Measurements from ENCODE around the gene LVRN. TPM values are rescaled to one million over a fixed set of nuclear protein-coding genes. Genes with fewer than 3 reads are reported as not detected.

LVRN gene
- total RNA-seq, 1 donor from 2014 or later = 15.9 TPM

GRCh38 chr5:115954144-115954543, 8.1 kb upstream of the LVRN start:
- no peak for DNase-seq (ENCODE audit: low spot score)

GRCh38 chr5:115956957-115957356, 5.3 kb upstream of the LVRN start:
- no peak for DNase-seq (ENCODE audit: low spot score)

DNA sequence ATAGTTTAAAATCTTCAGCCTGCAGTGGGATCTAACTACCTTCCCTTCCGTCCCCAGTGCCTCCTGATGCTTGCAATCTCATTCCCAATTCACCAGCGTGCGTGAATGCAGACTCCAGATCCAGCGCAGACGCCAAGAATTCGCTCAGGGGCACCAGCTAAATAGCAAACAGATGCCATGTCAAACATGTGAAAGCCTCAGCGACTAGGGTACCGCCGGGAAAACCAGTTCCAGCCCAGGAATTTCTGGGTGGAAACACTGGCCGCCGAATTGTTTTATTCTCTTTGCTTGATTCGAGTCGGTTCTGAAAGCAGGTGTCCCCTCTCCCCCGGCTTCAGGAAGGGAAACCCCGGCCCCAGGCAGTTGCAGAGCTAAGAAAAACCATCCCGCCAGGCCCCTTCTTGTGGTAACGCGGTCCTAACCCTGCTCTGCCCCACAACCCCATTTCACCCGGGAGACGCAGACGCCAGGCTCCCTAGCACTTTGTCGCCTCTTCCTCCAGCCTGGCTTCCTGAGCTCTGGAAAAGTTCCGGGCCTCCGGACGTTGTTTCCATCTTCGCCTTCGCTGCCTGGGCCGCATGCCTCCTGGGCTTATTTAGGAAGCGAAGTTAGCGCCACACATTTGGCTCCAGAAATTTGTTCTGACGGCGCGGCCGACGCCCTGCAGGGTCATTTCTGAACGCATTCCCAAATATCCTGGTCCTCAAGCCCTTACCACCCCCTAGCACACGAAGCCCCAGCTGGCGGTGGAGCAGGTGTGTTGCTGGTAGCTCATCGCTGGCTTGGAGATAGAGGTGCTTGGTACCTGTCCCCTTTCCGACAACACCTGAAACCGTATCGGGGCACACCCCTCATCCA, 665 bp upstream of the LVRN start:
- DNase-seq (ENCODE audit: low spot score) = no peak

GRCh38 chr5:115962565-115963402, 509 bp downstream of the LVRN start:
- no peak for DNase-seq (ENCODE audit: low spot score)

GRCh38 chr5:115963566-115963965, 1.3 kb downstream of the LVRN start:
- DNase-seq (ENCODE audit: low spot score) = no peak

- no peak for DNase-seq (ENCODE audit: low spot score)
Measured at GRCh38 chr5:115968770-115969169, 6.5 kb downstream of the LVRN start.

GRCh38 chr5:115977096-115977495, 14.8 kb downstream of the LVRN start:
- DNase-seq (ENCODE audit: low spot score) = no peak

DNA sequence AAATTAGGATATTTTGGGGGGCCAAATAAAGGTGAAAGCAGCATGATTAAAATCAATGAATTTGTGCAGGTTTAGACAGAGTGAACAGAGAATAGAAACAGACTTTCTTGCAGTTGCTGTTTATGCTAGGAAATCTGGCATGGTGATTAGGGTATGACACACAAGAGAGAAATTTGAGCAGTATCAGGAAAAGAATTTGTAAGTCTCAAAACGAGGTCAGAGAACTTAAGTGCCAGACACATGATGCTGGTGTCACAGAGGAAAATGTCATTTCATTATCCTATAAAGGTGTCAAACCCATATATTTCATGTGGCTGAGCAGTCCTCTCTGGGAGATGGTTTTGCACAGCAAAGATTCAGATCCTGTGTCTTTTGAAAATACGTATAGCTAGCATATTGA, 15.7 kb downstream of the LVRN start:
- no peak for DNase-seq (ENCODE audit: low spot score)

- DNase-seq (ENCODE audit: low spot score) = no peak
Measured at GRCh38 chr5:115978779-115979178, 16.5 kb downstream of the LVRN start.

- no peak for DNase-seq (ENCODE audit: low spot score)
Measured at GRCh38 chr5:115979201-115980041, 17.1 kb downstream of the LVRN start.

DNA sequence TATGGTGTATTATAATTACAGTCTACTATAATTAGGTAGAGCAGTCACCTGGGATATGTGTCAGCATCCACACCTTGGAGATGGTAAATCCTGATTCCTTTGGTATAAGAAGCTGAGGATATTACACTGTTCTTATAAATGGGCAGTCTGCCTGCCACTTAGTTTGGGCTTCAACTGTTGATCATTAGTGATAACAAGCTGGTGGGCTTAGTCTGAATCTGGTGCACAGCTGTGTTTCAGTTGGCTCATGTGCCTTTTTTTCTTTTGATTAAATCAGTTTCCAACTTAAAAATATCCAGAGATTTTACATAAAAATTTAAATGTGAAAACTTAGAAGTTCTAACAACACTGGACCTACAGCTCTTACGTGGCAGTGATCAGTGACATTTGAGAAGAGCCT, 21.2 kb downstream of the LVRN start:
- no peak for DNase-seq (ENCODE audit: low spot score)

GRCh38 chr5:115985802-115986757, 23.8 kb downstream of the LVRN start:
- DNase-seq (ENCODE audit: low spot score) = no peak

DNA sequence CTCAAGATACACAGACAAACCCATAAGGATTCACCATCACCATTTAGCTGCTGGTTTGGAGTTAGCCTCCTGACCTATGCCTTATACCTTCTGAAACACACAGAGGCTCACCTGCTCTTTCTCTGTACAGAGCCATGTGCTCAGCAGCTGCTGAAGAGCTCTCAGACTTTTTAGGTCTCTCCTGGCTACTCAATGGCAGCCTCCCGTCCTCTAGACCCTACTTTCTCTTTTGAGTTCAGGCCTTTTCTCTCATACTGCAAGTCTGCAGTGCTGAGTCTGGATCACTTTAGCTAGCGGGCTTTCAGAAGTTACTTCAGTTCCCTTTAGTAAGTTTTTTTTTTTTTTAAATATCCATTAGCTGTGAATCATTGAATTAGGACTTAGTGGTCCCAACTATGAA, 25.7 kb downstream of the LVRN start:
- no peak for DNase-seq (ENCODE audit: low spot score)

GRCh38 chr5:115992848-115993350, 30.6 kb downstream of the LVRN start:
- DNase-seq (ENCODE audit: low spot score) = no peak

GRCh38 chr5:115995351-115995750, 33.1 kb downstream of the LVRN start:
- no peak for DNase-seq (ENCODE audit: low spot score)

GRCh38 chr5:116002116-116002906, 40.0 kb downstream of the LVRN start:
- DNase-seq (ENCODE audit: low spot score) = no peak

DNA sequence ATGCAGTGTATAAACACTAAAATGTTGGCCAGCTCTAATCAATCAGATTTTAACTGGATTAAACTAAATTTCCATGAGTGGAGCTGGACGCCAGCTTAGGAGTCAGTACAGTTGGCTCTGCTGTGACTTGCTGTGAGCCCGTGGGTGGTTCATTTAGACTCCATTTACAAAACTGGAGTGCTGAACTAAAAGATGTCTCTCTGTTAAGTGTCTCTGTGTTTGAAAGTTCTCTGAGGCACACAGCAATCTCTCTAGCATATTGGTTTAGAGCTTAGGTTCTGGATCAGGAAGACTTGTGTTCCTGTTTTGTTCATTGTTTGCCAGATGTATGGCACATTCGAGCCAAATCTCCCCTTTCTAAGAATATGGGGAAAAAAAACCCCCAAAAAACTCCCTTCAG, 42.0 kb downstream of the LVRN start:
- DNase-seq (ENCODE audit: low spot score) = no peak

GRCh38 chr5:116009806-116010205, 47.5 kb downstream of the LVRN start:
- no peak for DNase-seq (ENCODE audit: low spot score)

- DNase-seq (ENCODE audit: low spot score) = no peak
Measured at GRCh38 chr5:116011046-116011445, 48.8 kb downstream of the LVRN start.
